ENCODE measurements around the gene CDADC1. TPM values are rescaled to one million over a fixed set of nuclear protein-coding genes. Genes with fewer than 3 reads are reported as not detected.

Gene CDADC1
- total and polyA plus RNA-seq, 2 donors (not counting 3 experiments of a cell fraction or from before 2014, with no cell fraction given): 2.4 to 9.1 TPM

- peaks cover 10% of the 10 kb centered on the region for H3K4me1 ChIP-seq (ENCODE audit: control insufficient read depth, extremely low read depth, insufficient read depth, low read length)
- intact Hi-C loops (cut with micrococcal nuclease): no loop called here
- H3K36me3 ChIP-seq (ENCODE audit: control insufficient read depth in 2 of 2, extremely low read depth in 1 of 2, insufficient read depth in 2 of 2, low read length in 2 of 2): no peaks in the 10 kb centered on the region
- H3K4me3 ChIP-seq (replicated peaks in 1 of 3; ENCODE audit: insufficient read depth in 1 of 3, low read depth in 1 of 3, low read length in 3 of 3): no peak overlapping the region
- no peaks in the 10 kb centered on the region for H4K20me1 ChIP-seq (replicated peaks; ENCODE audit: control insufficient read depth, extremely low read depth, insufficient read depth, low read length)
- H2AFZ ChIP-seq (ENCODE audit: low read depth, low read length): no peak overlapping the region
- no peak for DNase-seq (ENCODE audit: low read depth, low spot score)
- H3K9me3 ChIP-seq (replicated peaks; ENCODE audit: control insufficient read depth, insufficient read depth, low read length): no peaks in the 10 kb centered on the region
- TF ChIP-seq POLR2AphosphoS5 (IDR thresholded peaks at IDR 0.05; ENCODE audit: insufficient read depth, low read depth, low read length): no peak
- ChIA-PET POLR2A (no interaction called here), CTCF (interaction anchor here (1.8 to 2.0 kb wide), 2 partner anchors 8 to 292 kb away, joined by 4 to 7 read pairs; no protein-coding TSS in a partner anchor)
- no peaks in the 10 kb centered on the region for H3K27me3 ChIP-seq (ENCODE audit: control insufficient read depth in 2 of 2, insufficient read depth in 2 of 2, low read length in 2 of 2)
- no peak for FAIRE-seq
- H3K79me2 ChIP-seq (ENCODE audit: control insufficient read depth, insufficient read depth, low read length): no peaks in the 10 kb centered on the region
- no peak overlapping the region for H3K27ac ChIP-seq (ENCODE audit: insufficient read depth, low read depth, low read length)
- H3K9ac ChIP-seq (replicated peaks; ENCODE audit: extremely low read depth, insufficient read depth, low read length): no peak overlapping the region
- no peaks in the 10 kb centered on the region for H3K9me1 ChIP-seq (replicated peaks; ENCODE audit: control insufficient read depth, extremely low read depth, insufficient read depth, low read length)
- no TSS peak for BruUV-seq (replicated peaks)
- no peak overlapping the region for H3K4me2 ChIP-seq (ENCODE audit: insufficient read depth, low read length)
- dilution Hi-C loops (cut with MboI; ENCODE audit: extremely low pct_ligation_motif_present, low sequenced_read_pairs): no loop called here
Measured at GRCh38 chr13:49315036-49315565, 67.4 kb downstream of the CDADC1 start.

GRCh38 chr13:49315756-49316482, 68.2 kb downstream of the CDADC1 start:
- H3K9me3 ChIP-seq (replicated peaks; ENCODE audit: control insufficient read depth, insufficient read depth, low read length): no peaks in the 10 kb centered on the region
- dilution Hi-C loops (cut with MboI; ENCODE audit: extremely low pct_ligation_motif_present, low sequenced_read_pairs): no loop called here
- H2AFZ ChIP-seq (ENCODE audit: low read depth, low read length): no peak overlapping the region
- no peaks in the 10 kb centered on the region for H3K79me2 ChIP-seq (ENCODE audit: control insufficient read depth, insufficient read depth, low read length)
- BruUV-seq (replicated peaks): no TSS peak
- ChIA-PET POLR2A (no interaction called here), CTCF (no interaction called here)
- no peak overlapping the region for H3K27ac ChIP-seq (ENCODE audit: insufficient read depth, low read depth, low read length)
- H3K4me1 ChIP-seq (ENCODE audit: control insufficient read depth, extremely low read depth, insufficient read depth, low read length): peaks cover 10% of the 10 kb centered on the region
- H3K36me3 ChIP-seq (ENCODE audit: control insufficient read depth in 2 of 2, extremely low read depth in 1 of 2, insufficient read depth in 2 of 2, low read length in 2 of 2): no peaks in the 10 kb centered on the region
- H4K20me1 ChIP-seq (replicated peaks; ENCODE audit: control insufficient read depth, extremely low read depth, insufficient read depth, low read length): no peaks in the 10 kb centered on the region
- no peak overlapping the region for H3K9ac ChIP-seq (replicated peaks; ENCODE audit: extremely low read depth, insufficient read depth, low read length)
- DNase-seq (ENCODE audit: low read depth, low spot score) (no peak), FAIRE-seq (no peak)
- H3K4me2 ChIP-seq (ENCODE audit: insufficient read depth, low read length): no peak overlapping the region
- intact Hi-C loops (cut with micrococcal nuclease): no loop called here
- no peaks in the 10 kb centered on the region for H3K9me1 ChIP-seq (replicated peaks; ENCODE audit: control insufficient read depth, extremely low read depth, insufficient read depth, low read length)
- no peaks in the 10 kb centered on the region for H3K27me3 ChIP-seq (ENCODE audit: control insufficient read depth in 2 of 2, insufficient read depth in 2 of 2, low read length in 2 of 2)
- TF ChIP-seq FOS (IDR thresholded peaks at IDR 0.05; ENCODE audit: borderline replicate concordance, insufficient read depth, low read length) (no peak), POLR2AphosphoS5 (IDR thresholded peaks at IDR 0.05; ENCODE audit: insufficient read depth, low read depth, low read length) (no peak), GATA2 (IDR thresholded peaks at IDR 0.05; ENCODE audit: insufficient read depth, insufficient read length, low read depth, low read length) (no peak), MAX (IDR thresholded peaks at IDR 0.05; ENCODE audit: insufficient read depth, insufficient read length) (no peak), JUN (IDR thresholded peaks at IDR 0.05; ENCODE audit: borderline replicate concordance, insufficient read depth, insufficient read length, low read depth) (no peak), CTCF (IDR thresholded peaks at IDR 0.05; ENCODE audit: extremely low read depth in 1 of 2, insufficient read depth in 1 of 2, low read depth in 1 of 2, low read length in 2 of 2) (no peak), MYC (IDR thresholded peaks at IDR 0.05; ENCODE audit: low read depth, low read length) (no peak), POLR2A (IDR thresholded peaks at IDR 0.05; ENCODE audit: low read depth, low read length) (no peak), EZH2 (IDR thresholded peaks at IDR 0.05; ENCODE audit: borderline replicate concordance, low read depth, low read length, severe bottlenecking) (no peak)
- no peak overlapping the region for H3K4me3 ChIP-seq (replicated peaks in 1 of 3; ENCODE audit: insufficient read depth in 1 of 3, low read depth in 1 of 3, low read length in 3 of 3)
